Measurements from ENCODE around the gene RGS13. TPM values are rescaled to one million over a fixed set of nuclear protein-coding genes. Genes with fewer than 3 reads are reported as not detected.

The RGS13 gene
- total RNA-seq, 2 donors from 2014 or later, result not detected

DNA sequence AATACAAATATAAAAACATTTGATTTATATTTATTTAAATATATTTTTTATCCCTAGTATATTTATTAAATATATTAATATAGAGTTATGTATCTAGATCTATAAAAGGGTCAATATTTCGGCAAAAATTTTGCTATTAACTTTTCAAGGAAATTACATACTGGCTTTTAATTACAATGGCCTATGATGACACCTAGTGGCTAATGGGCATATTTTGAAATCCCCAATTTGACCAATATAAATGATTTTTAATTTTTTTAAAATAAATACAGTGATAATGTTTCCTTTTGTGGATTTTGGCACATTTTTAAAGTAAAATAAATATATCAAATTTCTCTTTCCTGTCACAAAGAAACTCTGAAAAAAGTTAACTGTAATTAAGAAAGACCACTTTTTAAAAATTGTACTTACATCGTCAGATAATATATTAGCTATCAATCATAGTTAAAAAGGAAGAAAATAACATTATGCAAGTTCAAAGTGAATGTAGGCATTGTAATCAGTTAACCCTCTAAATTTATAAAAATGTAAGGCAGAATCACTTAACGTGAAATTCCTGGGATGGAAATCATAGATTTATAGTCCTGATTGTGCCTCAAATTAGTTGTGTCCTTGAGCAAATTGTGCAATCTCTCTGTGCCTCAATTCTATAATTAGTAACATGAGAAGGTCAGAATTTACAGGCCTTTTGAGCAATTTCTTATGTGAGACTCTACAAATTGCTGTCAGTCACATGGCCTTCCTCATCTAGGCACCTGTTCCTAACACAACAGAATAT lies 25.6 kb upstream of the RGS13 start:
- H3K27ac Mint-ChIP-seq, result no peak overlapping the region
- ATAC-seq, result no peak
- no peak for DNase-seq (ENCODE audit: low spot score in 2 of 2)
- H3K9me3 Mint-ChIP-seq, result no peaks in the 10 kb centered on the region
- no peaks in the 10 kb centered on the region for H3K36me3 Mint-ChIP-seq

DNA sequence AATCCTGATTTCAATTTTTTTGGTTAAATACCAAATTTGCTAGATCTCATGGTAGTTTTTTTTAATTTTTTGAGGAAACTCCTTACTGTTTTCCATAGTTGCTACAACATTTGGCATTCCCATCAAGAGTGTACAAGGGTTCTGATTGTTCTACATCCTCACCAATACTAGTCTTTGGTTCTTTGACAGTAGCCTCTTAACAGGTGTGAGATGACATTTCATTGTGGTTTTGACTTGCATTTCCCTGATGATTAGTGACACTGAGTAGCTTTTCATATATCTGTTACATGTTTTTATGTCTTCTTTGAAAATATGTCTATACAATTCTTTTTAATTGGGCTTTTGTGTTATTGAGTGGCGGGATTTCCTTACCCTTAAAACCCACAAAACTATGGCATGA lies 20.9 kb upstream of the RGS13 start:
- H3K9me3 Mint-ChIP-seq, result no peaks in the 10 kb centered on the region
- DNase-seq (ENCODE audit: low spot score in 2 of 2) (no peak), ATAC-seq (no peak)
- H3K27ac Mint-ChIP-seq, result peak overlapping the region in 1 of 2 donors; percentile 32
- H3K36me3 Mint-ChIP-seq, result no peaks in the 10 kb centered on the region

GRCh38 chr1:192620071-192620635 lies 15.8 kb upstream of the RGS13 start:
- Mint-ChIP-seq H3K36me3 (peaks cover 0 to 8% of the 10 kb centered on the region in 2 donors), H3K9me3 (no peaks in the 10 kb centered on the region), H3K27ac (no peak overlapping the region)
- DNase-seq (ENCODE audit: low spot score in 2 of 2), result no peak
- no peak for ATAC-seq

- Mint-ChIP-seq H3K9me3 (no peaks in the 10 kb centered on the region), H3K36me3 (peaks cover 0 to 8% of the 10 kb centered on the region in 2 donors), H3K27ac (no peak overlapping the region)
- peak in 1 of 2 donors; percentile 28 for ATAC-seq
- no peak for DNase-seq (ENCODE audit: low spot score in 2 of 2)
Observed at GRCh38 chr1:192626366-192627179, 9.4 kb upstream of the RGS13 start.

DNA sequence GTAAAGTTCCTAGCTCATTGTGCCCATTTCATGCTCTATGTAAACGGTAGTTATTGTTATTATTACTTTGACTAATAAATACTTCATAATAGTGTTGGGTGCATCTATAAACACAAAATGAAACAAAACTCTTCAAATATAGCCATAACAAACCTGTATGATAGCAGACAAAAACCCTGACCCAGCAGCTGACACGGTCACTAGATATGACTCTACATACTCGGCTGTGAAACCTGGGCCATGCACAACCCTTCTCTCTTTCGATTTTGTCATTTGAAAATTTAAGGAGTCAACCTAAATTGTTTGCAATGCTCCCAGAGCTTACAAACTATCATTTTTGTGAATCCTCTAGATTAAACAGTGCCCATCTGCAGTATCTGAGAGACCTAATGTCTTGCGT lies 8.0 kb upstream of the RGS13 start:
- H3K9me3 Mint-ChIP-seq, result no peaks in the 10 kb centered on the region
- DNase-seq (ENCODE audit: low spot score in 2 of 2) (no peak), ATAC-seq (no peak)
- no peaks in the 10 kb centered on the region for H3K36me3 Mint-ChIP-seq
- no peak overlapping the region for H3K27ac Mint-ChIP-seq

DNA sequence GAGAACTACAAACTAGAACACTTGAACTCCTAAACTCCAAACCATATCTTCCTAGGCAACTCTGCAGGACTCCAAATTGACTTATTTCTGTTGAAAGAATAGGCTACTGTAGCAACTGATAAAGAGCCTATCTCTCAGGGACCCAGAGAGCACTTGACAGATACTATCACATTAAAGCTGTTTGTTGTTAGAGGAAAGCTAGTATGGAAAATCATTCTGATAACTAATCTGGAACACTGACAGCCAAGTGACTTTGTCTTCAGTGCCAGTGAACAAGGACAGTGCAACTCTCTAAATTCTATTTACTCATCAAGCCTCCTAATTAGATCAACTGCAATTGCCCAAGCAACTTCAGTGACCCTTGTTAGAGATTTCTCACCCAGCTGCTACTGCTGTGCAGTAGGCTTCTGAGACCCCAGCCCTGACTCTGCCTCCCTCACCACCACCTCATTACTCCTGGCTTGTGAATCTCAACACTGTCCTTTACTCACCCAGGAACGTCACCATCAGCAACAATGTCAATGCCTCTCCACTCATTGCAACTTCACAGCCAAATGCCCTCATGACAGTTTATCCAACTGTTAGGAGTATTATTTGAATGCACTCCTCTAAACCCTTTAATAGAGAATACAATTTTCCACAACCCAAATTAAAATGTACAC lies 7.4 kb upstream of the RGS13 start:
- ATAC-seq (no peak), DNase-seq (ENCODE audit: low spot score in 2 of 2) (no peak)
- H3K36me3 Mint-ChIP-seq, result no peaks in the 10 kb centered on the region
- no peak overlapping the region for H3K27ac Mint-ChIP-seq
- H3K9me3 Mint-ChIP-seq, result no peaks in the 10 kb centered on the region

GRCh38 chr1:192629612-192630011 lies 6.3 kb upstream of the RGS13 start:
- Mint-ChIP-seq H3K27ac (no peak overlapping the region), H3K36me3 (no peaks in the 10 kb centered on the region), H3K9me3 (no peaks in the 10 kb centered on the region)
- DNase-seq (ENCODE audit: low spot score in 2 of 2) (no peak), ATAC-seq (no peak)

DNA sequence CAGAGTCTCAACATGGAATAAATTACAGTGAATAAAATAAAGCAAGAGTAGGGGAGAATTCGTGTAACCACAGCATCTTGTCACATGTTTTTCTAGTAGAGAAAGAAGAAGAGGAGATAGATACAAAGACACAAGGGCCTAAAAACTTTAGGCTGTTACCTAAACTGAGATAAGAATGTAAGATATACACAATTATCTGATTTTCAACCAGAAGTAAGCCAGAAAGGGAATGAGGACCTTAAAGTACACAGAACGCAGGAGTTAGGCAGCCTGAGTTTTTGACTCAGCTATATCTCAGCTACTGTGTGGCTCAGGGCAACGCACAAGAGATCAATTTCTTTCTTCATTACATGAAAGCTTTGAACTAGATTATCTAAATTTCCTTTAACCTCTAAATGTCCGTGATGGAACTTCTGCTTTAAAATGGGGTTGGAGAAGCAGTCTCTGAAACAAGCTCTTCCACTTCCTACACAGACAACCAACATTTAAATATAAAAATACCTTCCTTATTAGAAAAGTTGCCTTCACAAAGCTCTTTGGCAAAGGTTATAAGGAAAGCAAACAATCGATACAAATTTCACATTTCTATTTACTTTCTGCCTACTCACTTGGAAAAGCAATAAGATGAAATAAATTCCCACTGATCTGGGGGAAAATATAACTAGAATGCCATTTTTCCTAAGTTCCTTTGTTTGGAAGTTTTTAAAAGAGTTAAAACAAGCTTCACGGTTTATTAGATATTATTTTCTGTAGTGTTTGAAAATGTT lies 5.2 kb upstream of the RGS13 start:
- Mint-ChIP-seq H3K27ac (no peak overlapping the region), H3K36me3 (no peaks in the 10 kb centered on the region), H3K9me3 (no peaks in the 10 kb centered on the region)
- no peak for ATAC-seq
- DNase-seq (ENCODE audit: low spot score in 2 of 2), result no peak

DNA sequence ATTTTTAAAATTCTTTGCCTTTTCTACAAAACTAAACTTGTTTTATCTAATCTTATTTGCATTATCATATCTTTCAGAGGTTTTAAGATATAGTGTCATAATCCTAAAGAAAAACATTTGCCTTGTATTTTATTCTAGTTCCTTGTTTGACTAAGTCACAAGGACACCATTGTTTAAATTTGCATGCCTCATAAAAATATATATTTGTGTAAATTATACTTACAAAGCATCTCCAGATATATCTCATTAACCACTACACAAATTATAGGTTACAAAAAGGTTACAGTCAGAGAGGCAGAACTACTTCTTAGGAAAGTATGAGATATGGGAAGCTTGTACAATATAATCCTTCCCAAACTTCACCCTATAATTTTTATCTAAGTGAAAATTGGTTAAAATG lies 4.2 kb upstream of the RGS13 start:
- ATAC-seq, result no peak
- no peak overlapping the region for H3K27ac Mint-ChIP-seq
- H3K9me3 Mint-ChIP-seq, result no peaks in the 10 kb centered on the region
- H3K36me3 Mint-ChIP-seq, result no peaks in the 10 kb centered on the region
- DNase-seq (ENCODE audit: low spot score in 2 of 2), result no peak

DNA sequence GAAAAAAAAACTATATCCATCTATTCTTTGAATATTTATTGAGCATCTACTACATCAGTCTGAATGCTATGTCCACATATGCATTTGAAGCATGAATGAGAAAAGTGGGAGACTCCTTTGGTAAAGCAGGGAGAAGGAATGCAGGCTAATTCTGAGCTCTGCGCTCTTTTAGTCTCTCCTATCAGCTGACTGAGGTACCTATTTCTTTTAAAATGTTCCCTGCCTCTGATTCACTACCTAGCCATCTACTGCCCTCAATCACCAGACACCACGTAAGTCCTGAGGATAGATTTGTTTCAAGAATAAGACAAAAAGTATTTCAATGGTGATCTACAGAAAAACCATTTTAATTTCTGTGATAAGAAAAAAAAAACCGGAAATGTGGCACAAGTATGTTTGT lies 3.8 kb upstream of the RGS13 start:
- no peaks in the 10 kb centered on the region for H3K9me3 Mint-ChIP-seq
- no peak overlapping the region for H3K27ac Mint-ChIP-seq
- no peak for DNase-seq (ENCODE audit: low spot score in 2 of 2)
- no peaks in the 10 kb centered on the region for H3K36me3 Mint-ChIP-seq
- no peak for ATAC-seq

- no peak overlapping the region for H3K27ac Mint-ChIP-seq
- ATAC-seq (no peak), DNase-seq (ENCODE audit: low spot score in 2 of 2) (no peak)
- H3K36me3 Mint-ChIP-seq, result no peaks in the 10 kb centered on the region
- no peaks in the 10 kb centered on the region for H3K9me3 Mint-ChIP-seq
Observed at GRCh38 chr1:192632641-192633532, 3.1 kb upstream of the RGS13 start.

DNA sequence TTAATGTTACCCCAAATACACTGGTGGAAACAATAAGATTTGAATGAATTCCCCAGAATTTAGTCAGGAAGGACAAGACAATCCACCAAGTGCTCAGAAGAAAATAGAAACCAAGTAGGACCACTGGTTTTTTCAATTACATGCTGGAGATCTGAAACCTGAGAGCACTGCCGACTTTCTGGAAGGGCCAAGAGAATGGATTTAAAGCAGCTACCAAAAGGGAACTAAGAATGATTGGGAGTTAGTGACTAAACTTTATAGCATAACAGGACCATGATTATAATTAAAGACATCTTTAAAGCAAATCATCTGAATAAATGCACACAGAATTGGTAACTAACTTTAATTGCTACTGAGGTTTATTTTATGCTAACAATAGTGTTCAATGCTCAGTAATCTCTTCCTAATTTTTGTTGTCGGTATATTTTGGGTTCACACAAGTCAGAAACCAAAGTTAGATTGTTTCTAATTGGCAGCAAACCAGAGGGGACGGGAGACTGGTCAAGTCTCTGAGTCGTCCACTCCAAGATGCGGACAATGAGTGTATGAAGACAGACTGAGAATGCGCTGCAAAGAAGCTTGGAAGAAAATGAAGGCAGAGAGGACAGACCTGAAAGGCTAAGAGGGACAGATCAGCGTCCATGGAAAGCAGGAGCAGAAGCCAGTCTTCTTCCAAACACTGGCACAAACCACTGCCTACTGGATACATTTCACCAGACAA lies 2.3 kb upstream of the RGS13 start:
- Mint-ChIP-seq H3K9me3 (no peaks in the 10 kb centered on the region), H3K36me3 (no peaks in the 10 kb centered on the region), H3K27ac (no peak overlapping the region)
- ATAC-seq (no peak), DNase-seq (ENCODE audit: low spot score in 2 of 2) (no peak)

GRCh38 chr1:192635041-192635440 lies 906 bp upstream of the RGS13 start:
- H3K27ac Mint-ChIP-seq, result no peak overlapping the region
- no peaks in the 10 kb centered on the region for H3K9me3 Mint-ChIP-seq
- DNase-seq (ENCODE audit: low spot score in 2 of 2), result no peak
- no peaks in the 10 kb centered on the region for H3K36me3 Mint-ChIP-seq
- ATAC-seq, result no peak

DNA sequence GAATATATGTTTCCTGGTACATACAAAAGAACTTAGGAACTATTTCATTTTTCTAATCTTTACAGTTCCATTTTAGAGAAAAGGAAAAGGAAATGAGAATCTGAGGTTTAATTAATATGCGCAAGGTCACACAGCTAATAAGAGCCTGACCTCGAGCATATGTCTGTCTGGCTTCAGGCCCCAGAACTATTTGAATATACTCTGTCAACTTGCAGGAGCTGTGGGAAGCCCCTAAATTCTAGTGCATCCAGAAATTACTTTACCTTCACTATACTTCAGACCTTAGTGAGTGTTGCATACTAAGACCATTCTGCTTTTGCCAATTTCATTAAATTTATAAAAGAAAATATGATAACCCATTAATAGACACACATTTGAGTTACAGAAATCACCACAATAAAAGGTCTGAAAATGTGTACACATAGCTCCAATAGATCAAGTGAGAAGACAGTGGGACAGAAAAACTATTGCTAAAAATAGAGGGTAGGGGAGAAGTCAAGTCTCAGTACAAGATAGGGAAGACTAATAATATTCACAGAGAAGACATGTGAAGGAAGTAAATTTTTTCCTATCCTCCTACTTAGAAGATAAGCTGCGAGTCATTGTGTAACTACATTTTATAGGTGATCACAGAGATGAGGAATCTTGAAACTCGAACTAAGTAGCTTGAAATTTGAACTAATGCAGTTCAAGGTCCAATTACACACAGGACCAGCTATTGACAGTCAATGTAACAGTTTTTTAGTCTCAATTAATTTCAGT lies 3.8 kb downstream of the RGS13 start:
- Mint-ChIP-seq H3K27ac (no peak overlapping the region), H3K36me3 (no peaks in the 10 kb centered on the region), H3K9me3 (no peaks in the 10 kb centered on the region)
- no peak for DNase-seq (ENCODE audit: low spot score in 2 of 2)
- peak; percentile 92 to 97 for ATAC-seq
